B cell (primary cell): ENCODE results near the gene UHRF1. TPM values are rescaled to one million over a fixed set of nuclear protein-coding genes. Genes with fewer than 3 reads are reported as not detected.

ENCODE experiments used
- ATAC-seq: fragments of 200-7000 bp; cut with Tn5 transposase; one replicate; pipeline ENCODE4 v1.10.0; 2021; ENCODE audit warnings: low read depth, mild to moderate bottlenecking, moderate number of reproducible peaks, moderate library complexity
- CTCF ChIA-PET: fragments of 350-600 bp; sonication (Branson Sonifier 250); formaldehyde crosslinking; loops from one replicate; lab custom pipeline; 2021; ENCODE audit warnings: antibody characterized with exemption, inconsistent platforms; lab: Charles Lee
- POLR2A ChIA-PET: fragments of 350-600 bp; sonication (Branson Sonifier 250); formaldehyde crosslinking; loops from one replicate; lab custom pipeline; 2021; ENCODE audit warnings: antibody characterized with exemption; lab: Charles Lee
- DNase-seq: peaks from one replicate; pipeline ENCODE4 v3.0.0; 2013
- H2AFZ ChIP-seq: 2 replicates; pipeline ENCODE4 v1.6.1; 2012; ENCODE audit warnings: mild to moderate bottlenecking, low read depth, low read length; ENCODE audit not compliant: insufficient read depth, poor library complexity, severe bottlenecking
- H3K27ac ChIP-seq, 2 donors: 1 replicate in 1 of 2; 2 replicates in 1 of 2; pipeline ENCODE4 v1.5.1; 2012 to 2013; ENCODE audit warnings: low read length in 2 of 2, mild to moderate bottlenecking in 2 of 2, moderate library complexity in 1 of 2
- H3K27me3 ChIP-seq, 4 experiments: fragments of 200-600 bp in 1 of 4; sonication (generic) in 1 of 4; replicated peaks in 1 of 4; 1 replicate in 2 of 4; 2 replicates in 2 of 4; pipeline versions ENCODE4 v1.6.1 to v1.7.0; 2013 to 2016; ENCODE audit warnings: low read length in 3 of 4, mild to moderate bottlenecking in 2 of 4, mixed read lengths in 1 of 4, moderate library complexity in 1 of 4; ENCODE audit not compliant: insufficient read depth in 4 of 4, control insufficient read depth in 3 of 4; ENCODE audit errors: control extremely low read depth in 1 of 4
- H3K36me3 ChIP-seq, 2 experiments: replicated peaks in 1 of 2; 1 replicate in 1 of 2; 2 replicates in 1 of 2; pipeline versions ENCODE4 v1.6.1 to v1.7.1; 2013; ENCODE audit warnings: low read length in 1 of 2; ENCODE audit not compliant: insufficient read depth in 2 of 2, control insufficient read depth in 1 of 2; ENCODE audit errors: control extremely low read depth in 1 of 2, extremely low read depth in 1 of 2
- H3K4me1 ChIP-seq, 2 donors: fragments of 200-600 bp in 1 of 2; sonication (generic) in 1 of 2; 1 replicate in 1 of 2; 2 replicates in 1 of 2; pipeline versions ENCODE4 v1.5.1 to v1.6.1; 2013 to 2017; ENCODE audit warnings: low read length in 2 of 2; ENCODE audit not compliant: control insufficient read depth in 2 of 2, insufficient read depth in 2 of 2
- H3K4me2 ChIP-seq: replicated peaks from 2 replicates; pipeline ENCODE3; 2012; ENCODE audit warnings: mild to moderate bottlenecking, low read depth, low read length; ENCODE audit not compliant: poor library complexity, severe bottlenecking
- H3K4me3 ChIP-seq, 5 experiments: fragments of 200-600 bp in 1 of 5; sonication (generic) in 1 of 5; 1 replicate in 3 of 5; 2 replicates in 2 of 5; pipeline versions ENCODE4 v1.5.1 to v1.7.0; 2011 to 2016; ENCODE audit warnings: low read length in 4 of 5, mild to moderate bottlenecking in 4 of 5, low read depth in 2 of 5, control low read depth in 1 of 5, moderate library complexity in 1 of 5; ENCODE audit not compliant: insufficient read depth in 1 of 5; ENCODE audit errors: control extremely low read depth in 1 of 5, extremely low read depth in 1 of 5
- H3K79me2 ChIP-seq: fragments of 200-600 bp; sonication (generic); one replicate; pipeline ENCODE4 v1.6.0; 2016; ENCODE audit warnings: low read length; ENCODE audit not compliant: control insufficient read depth, insufficient read depth
- H3K9ac ChIP-seq: fragments of 200-600 bp; sonication (generic); 2 replicates; pipeline ENCODE4 v1.6.1; 2017; ENCODE audit warnings: mild to moderate bottlenecking, low read length, moderate library complexity
- H3K9me3 ChIP-seq, 3 donors: one replicate each; pipeline versions ENCODE4 v1.6.1 to v1.7.1; 2013; ENCODE audit warnings: low read length in 2 of 3; ENCODE audit not compliant: control insufficient read depth in 2 of 3, insufficient read depth in 1 of 3; ENCODE audit errors: control extremely low read depth in 1 of 3
- H4K20me1 ChIP-seq: 2 replicates; pipeline ENCODE4 v1.6.0; 2012; ENCODE audit warnings: mild to moderate bottlenecking, low read length; ENCODE audit not compliant: insufficient read depth, control insufficient read depth, poor library complexity, severe bottlenecking
- H3K27ac Mint-ChIP-seq: one replicate; pipeline ENCODE4 v1.8.0; 2021; ENCODE audit warnings: mixed read lengths
- H3K27me3 Mint-ChIP-seq: one replicate; pipeline ENCODE4 v1.8.0; 2021; ENCODE audit warnings: mixed read lengths
- H3K4me1 Mint-ChIP-seq: one replicate; pipeline ENCODE4 v1.8.0; 2021; ENCODE audit warnings: mixed read lengths
- H3K4me3 Mint-ChIP-seq: one replicate; pipeline ENCODE4 v1.8.0; 2021; ENCODE audit warnings: mixed read lengths
- H3K9me3 Mint-ChIP-seq: one replicate; pipeline ENCODE4 v1.8.0; 2022; ENCODE audit warnings: mixed read lengths; ENCODE audit not compliant: insufficient read depth
- EZH2 ChIP-seq: IDR thresholded peaks from 2 replicates; pipeline ENCODE4 v1.6.1; 2012; ENCODE audit warnings: borderline replicate concordance, low read depth, mild to moderate bottlenecking, moderate library complexity, low read length; ENCODE audit not compliant: insufficient read depth, poor library complexity, severe bottlenecking
- WGBS: methylation state at CpG from one replicate; pipeline ENCODE4 v1.1.5; 2013; ENCODE audit warnings: missing lambda C conversion rate; ENCODE audit not compliant: insufficient coverage; 5-methylcytosine and 5-hydroxymethylcytosine counted together
- intact Hi-C: fragments of 100-400 bp; cut with micrococcal nuclease; formaldehyde crosslinking; loops from one replicate; pipeline ENCODE4 v1.10.0; 2022
- polyA plus RNA-seq: library from polyadenylated mRNA; depleted of rRNA; stranded (reverse); fragments of >200 nt; gene quantifications from 2 replicates; pipeline ENCODE4 v1.2.3, GENCODE V29; 2012
- total RNA-seq, 2 donors: library from RNA; stranded (reverse); fragments of 120-200 nt in 1 of 2; gene quantifications; 1 replicate in 1 of 2; 2 replicates in 1 of 2; pipeline versions ENCODE4 v1.2.3 to v1.2.4, GENCODE V29; 2013 to 2022
- TF ChIP-seq, protein P1 (sequence below): fragments of 200-600 bp; IDR thresholded peaks from one replicate; pipeline ENCODE4 v1.8.0; 2022; ENCODE audit warnings: antibody characterized with exemption, mild to moderate bottlenecking

The UHRF1 gene
- total and polyA plus RNA-seq, 2 donors (not counting 1 experiment from before 2014, with no cell fraction given), result 0.32 to 0.55 TPM

DNA sequence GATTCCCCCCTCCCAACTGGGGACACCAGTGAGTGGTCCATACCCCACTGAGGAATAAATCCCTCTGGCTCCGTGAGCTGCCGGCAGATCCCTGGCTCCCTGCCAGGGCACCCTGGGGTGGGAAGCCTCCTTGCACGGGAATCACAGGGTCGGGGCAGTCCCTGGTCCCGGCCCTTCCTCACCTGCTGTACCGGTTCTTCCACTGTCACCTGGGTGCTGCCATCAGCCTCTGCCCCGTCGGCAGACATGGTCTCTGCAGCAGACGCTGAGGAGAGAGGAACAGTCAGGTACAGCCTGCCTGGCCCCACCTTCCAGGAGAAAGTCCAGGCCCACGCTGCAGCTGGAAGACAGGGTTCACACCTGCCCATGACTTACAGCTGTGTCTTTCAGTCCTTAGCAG lies 48.2 kb upstream of the UHRF1 start:
- no peak overlapping the region for H3K4me3 Mint-ChIP-seq
- H3K4me1 Mint-ChIP-seq, result peaks cover 15% of the 10 kb centered on the region
- H2AFZ ChIP-seq, result no peak overlapping the region
- no peaks in the 10 kb centered on the region for H3K9me3 Mint-ChIP-seq
- no peak for ATAC-seq
- TF ChIP-seq EZH2, result no peak
- TF ChIP-seq, protein P1, sequence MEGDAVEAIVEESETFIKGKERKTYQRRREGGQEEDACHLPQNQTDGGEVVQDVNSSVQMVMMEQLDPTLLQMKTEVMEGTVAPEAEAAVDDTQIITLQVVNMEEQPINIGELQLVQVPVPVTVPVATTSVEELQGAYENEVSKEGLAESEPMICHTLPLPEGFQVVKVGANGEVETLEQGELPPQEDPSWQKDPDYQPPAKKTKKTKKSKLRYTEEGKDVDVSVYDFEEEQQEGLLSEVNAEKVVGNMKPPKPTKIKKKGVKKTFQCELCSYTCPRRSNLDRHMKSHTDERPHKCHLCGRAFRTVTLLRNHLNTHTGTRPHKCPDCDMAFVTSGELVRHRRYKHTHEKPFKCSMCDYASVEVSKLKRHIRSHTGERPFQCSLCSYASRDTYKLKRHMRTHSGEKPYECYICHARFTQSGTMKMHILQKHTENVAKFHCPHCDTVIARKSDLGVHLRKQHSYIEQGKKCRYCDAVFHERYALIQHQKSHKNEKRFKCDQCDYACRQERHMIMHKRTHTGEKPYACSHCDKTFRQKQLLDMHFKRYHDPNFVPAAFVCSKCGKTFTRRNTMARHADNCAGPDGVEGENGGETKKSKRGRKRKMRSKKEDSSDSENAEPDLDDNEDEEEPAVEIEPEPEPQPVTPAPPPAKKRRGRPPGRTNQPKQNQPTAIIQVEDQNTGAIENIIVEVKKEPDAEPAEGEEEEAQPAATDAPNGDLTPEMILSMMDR, result no peak
- peaks cover 2 to 14% of the 10 kb centered on the region in 2 experiments for H3K36me3 ChIP-seq
- intact Hi-C loops, result no loop called here
- H3K27me3 Mint-ChIP-seq, result no peaks in the 10 kb centered on the region
- CTCF ChIA-PET, result no interaction called here
- peaks cover 0 to 9% (median 0%) of the 10 kb centered on the region in 3 donors for H3K9me3 ChIP-seq
- no peak for DNase-seq
- 95% methylated on average over 10 of the region's 10 CpGs for WGBS
- H3K27me3 ChIP-seq, result no peaks in the 10 kb centered on the region
- no peaks in the 10 kb centered on the region for H4K20me1 ChIP-seq
- H3K27ac ChIP-seq, result no peak overlapping the region
- POLR2A ChIA-PET, result no interaction called here
- no peak overlapping the region for H3K4me3 ChIP-seq
- H3K4me2 ChIP-seq, result no peak overlapping the region
- peaks cover 0 to 5% of the 10 kb centered on the region in 2 donors for H3K4me1 ChIP-seq
- H3K27ac Mint-ChIP-seq, result no peak overlapping the region
- peaks cover under 1% of the 10 kb centered on the region for H3K79me2 ChIP-seq
- no peak overlapping the region for H3K9ac ChIP-seq

DNA sequence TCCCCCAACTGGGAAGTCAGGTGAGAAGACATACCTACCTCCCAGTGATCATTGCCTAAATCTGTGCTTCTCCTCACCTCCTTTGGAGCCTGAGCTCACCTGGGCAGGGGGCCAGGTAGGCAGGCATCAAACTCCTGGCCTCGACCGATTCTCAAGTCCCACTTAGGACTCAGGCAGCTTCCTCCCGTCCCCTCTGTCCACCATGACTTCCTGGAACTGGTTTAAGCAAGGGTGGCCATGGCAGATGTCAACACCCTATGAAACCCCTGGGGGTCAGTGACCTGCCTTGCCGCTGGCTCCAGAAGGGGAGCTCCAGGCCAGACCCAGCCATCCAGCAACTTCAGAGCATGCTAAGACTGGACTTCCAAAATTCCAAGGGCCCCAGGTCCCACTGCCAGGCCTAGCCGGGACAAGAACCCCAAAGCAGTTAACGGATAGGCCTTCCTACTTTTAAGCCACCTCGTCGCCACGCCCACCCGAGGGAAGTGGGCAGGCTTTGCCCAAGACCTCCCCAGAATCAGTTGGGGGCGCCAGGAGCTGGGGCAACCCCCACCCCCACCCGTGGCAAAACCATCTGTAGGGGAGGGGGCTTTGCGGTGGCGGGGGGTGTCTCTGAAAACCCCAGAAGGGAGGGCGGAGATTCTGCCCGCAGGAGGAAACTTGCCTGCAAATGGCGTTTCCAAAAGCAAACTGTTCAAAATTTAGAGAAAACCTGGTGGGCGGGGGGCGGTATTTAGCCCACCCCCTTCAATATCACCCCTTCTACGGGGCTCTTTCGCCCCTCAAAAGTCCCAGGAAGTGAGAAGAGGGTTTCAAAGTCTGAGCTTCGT lies 42.5 kb upstream of the UHRF1 start:
- peak overlapping the region; percentile 88 for H3K4me3 Mint-ChIP-seq
- peaks cover 11% of the 10 kb centered on the region for H3K79me2 ChIP-seq
- peak overlapping the region; percentile 82 for H3K27ac Mint-ChIP-seq
- no peak for TF ChIP-seq EZH2
- TF ChIP-seq, protein P1, result no peak
- no peaks in the 10 kb centered on the region for H3K9me3 Mint-ChIP-seq
- ATAC-seq (no peak), DNase-seq (peak; percentile 69)
- peak overlapping the region; percentile 77 for H2AFZ ChIP-seq
- peak overlapping the region; percentile 66 to 87 (median 80) for H3K4me3 ChIP-seq
- H3K4me1 ChIP-seq, result peaks cover 6 to 23% of the 10 kb centered on the region in 2 donors
- intact Hi-C loops, result loop anchor here (2.0 to 5.0 kb wide), 3 partner anchors 55 to 395 kb away; partner anchors contain the start of genes HDGFL2 and KDM4B
- ChIA-PET POLR2A (interaction anchor here (0.6 to 1.1 kb wide), 7 partner anchors 9 to 143 kb away, joined by 3 to 6 read pairs (median 3); partner anchors contain the start of genes FEM1A and KDM4B), CTCF (interaction anchor here (0.7 to 13.6 kb wide), 15 partner anchors 8 to 182 kb away, joined by 3 to 219 read pairs (median 4); partner anchors contain the start of genes KDM4B, TICAM1 and UHRF1)
- H4K20me1 ChIP-seq, result no peaks in the 10 kb centered on the region
- peaks cover 23% of the 10 kb centered on the region for H3K4me1 Mint-ChIP-seq
- H3K9me3 ChIP-seq, result peaks cover 0 to 9% (median 0%) of the 10 kb centered on the region in 3 donors
- no peaks in the 10 kb centered on the region for H3K27me3 Mint-ChIP-seq
- H3K4me2 ChIP-seq, result peak overlapping the region; percentile 89
- peak overlapping the region; percentile 56 to 77 for H3K27ac ChIP-seq
- no peaks in the 10 kb centered on the region for H3K27me3 ChIP-seq
- H3K36me3 ChIP-seq, result peaks cover 0 to 3% of the 10 kb centered on the region in 2 experiments
- H3K9ac ChIP-seq, result peak overlapping the region; percentile 82
- WGBS, result 2% methylated on average over 12 of the region's 22 CpGs
